Measurements from ENCODE around the gene HDAC4. TPM values are rescaled to one million over a fixed set of nuclear protein-coding genes. Genes with fewer than 3 reads are reported as not detected.

HDAC4 gene
- total RNA-seq, 2 donors from 2014 or later, result 8.1 to 20.1 TPM

DNA sequence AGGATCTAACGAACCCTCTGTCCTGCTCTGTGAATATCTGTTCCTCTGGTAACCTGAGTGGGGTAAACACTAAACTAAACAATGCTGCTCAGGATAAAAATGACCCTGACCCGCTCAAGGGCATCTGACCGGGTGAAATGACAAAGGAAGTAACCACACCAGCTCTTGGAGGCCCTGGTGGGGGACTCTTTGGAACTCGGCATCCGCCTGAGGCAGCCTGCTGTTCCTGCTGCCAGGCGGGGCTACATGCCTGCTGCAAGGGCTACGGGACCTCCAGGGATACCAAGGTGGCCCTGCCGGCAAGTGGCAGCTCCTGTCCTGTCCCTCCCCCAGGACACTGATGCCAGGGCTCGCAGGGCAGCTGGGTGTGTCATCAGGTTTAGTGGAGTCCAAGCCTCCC is 273.3 kb downstream of the HDAC4 start:
- no peaks in the 10 kb centered on the region for H3K9me3 ChIP-seq
- peaks cover 64% of the 10 kb centered on the region for H3K36me3 ChIP-seq
- no peaks in the 10 kb centered on the region for H3K27me3 ChIP-seq
- no peak overlapping the region for H3K4me3 ChIP-seq
- DNase-seq (ENCODE audit: low spot score), result no peak
- no peak for TF ChIP-seq CTCF (IDR thresholded peaks at IDR 0.05)
- H3K4me1 ChIP-seq, result peaks cover 0 to 20% of the 10 kb centered on the region in 2 donors
- no peak overlapping the region for H3K27ac ChIP-seq

- DNase-seq (ENCODE audit: low spot score), result no peak
Observed at GRCh38 chr2:239125726-239126675, 274.8 kb downstream of the HDAC4 start.

DNA sequence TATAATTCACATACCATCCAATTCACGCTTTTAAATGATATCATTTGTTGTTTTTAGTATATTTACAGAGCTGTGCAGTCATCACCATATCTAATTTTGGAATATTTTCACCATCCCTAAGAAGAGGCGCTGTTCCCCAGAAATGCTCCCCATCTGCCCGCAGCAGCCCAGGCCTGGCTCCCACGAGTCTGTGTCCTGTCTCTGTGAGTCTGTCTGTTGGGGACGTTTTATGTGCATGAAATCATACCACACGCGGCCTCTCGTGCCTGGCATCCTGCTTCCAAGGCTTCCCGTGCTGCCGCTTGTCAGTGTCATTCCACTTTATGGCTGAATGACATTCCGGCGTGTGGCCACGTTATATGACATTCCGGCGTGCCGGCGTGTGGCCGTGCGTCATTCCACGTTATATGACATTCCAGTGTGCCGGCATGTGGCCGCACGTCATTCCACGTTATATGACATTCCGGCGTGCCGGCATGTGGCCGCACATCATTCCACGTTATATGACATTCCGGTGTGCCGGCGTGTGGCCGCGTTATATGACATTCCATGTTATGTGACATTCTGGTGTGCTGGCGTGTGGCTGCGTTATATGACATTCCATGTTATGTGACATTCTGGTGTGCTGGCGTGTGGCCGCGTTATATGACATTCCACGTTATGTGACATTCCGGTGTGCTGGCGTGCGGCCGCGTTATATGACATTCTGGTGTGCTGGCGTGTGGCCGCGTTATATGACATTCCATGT is 276.5 kb downstream of the HDAC4 start:
- DNase-seq (ENCODE audit: low spot score), result no peak
- no peak for TF ChIP-seq CTCF (IDR thresholded peaks at IDR 0.05)
- Histone ChIP-seq H3K4me3 (no peak overlapping the region), H3K4me1 (peaks cover 0 to 26% of the 10 kb centered on the region in 2 donors), H3K27me3 (no peaks in the 10 kb centered on the region), H3K27ac (no peak overlapping the region), H3K36me3 (peaks cover 34% of the 10 kb centered on the region), H3K9me3 (no peaks in the 10 kb centered on the region)

More at GRCh38 chr2:239125726-239126675, 274.8 kb downstream of the HDAC4 start:
- no peak for TF ChIP-seq CTCF (IDR thresholded peaks at IDR 0.05)
- Histone ChIP-seq H3K27me3 (no peaks in the 10 kb centered on the region), H3K4me1 (peaks cover 0 to 31% of the 10 kb centered on the region in 2 donors), H3K36me3 (peaks cover 51% of the 10 kb centered on the region), H3K4me3 (no peak overlapping the region), H3K9me3 (no peaks in the 10 kb centered on the region), H3K27ac (no peak overlapping the region)

DNA sequence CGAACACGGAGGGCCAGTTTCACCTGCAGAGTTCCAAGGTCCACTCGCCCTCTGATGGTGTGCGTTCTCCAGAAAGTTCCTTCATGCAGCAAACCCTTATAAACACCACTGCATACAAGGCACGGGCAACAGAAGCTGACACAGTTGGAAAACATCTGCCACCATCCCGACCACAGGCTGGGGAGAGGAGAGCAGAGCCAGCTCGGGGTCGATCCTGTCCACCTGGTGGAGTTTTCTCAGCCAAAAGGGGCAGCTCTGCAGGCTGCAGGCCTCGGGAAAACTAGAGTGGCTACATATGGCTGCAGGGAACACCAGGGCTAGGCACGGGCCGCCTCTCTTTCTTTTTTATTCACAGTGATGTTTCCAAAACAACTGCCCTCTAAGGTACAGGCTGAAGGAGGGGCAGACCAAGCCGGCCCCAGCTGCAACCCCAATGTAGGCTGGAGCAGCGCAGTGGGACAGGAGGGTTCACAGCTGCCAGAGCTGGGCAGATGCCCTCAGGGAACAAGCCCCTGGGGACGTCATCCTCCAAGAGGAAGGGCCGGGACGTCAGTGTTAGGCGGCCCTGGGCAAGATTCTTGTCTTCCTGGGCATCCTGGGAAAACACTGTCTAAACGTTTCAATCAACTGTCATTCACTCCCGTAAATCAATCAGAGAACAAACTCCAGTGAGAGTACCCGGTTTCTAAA is 278.3 kb downstream of the HDAC4 start:
- H3K4me3 ChIP-seq, result no peak overlapping the region
- no peaks in the 10 kb centered on the region for H3K27me3 ChIP-seq
- peaks cover 31% of the 10 kb centered on the region for H3K36me3 ChIP-seq
- peaks cover 0 to 18% of the 10 kb centered on the region in 2 donors for H3K4me1 ChIP-seq
- no peak for DNase-seq (ENCODE audit: low spot score)
- no peak for TF ChIP-seq CTCF (IDR thresholded peaks at IDR 0.05)
- peak overlapping the region; percentile 45 to 55 for H3K27ac ChIP-seq
- no peaks in the 10 kb centered on the region for H3K9me3 ChIP-seq

- peaks cover 28% of the 10 kb centered on the region for H3K36me3 ChIP-seq
- peak overlapping the region; percentile 54 to 55 for H3K27ac ChIP-seq
- H3K9me3 ChIP-seq, result no peaks in the 10 kb centered on the region
- no peak for DNase-seq (ENCODE audit: low spot score)
- H3K27me3 ChIP-seq, result no peaks in the 10 kb centered on the region
- H3K4me3 ChIP-seq, result no peak overlapping the region
- peaks cover 0 to 16% of the 10 kb centered on the region in 2 donors for H3K4me1 ChIP-seq
- no peak for TF ChIP-seq CTCF (IDR thresholded peaks at IDR 0.05)
Observed at GRCh38 chr2:239121600-239122012, 279.2 kb downstream of the HDAC4 start.

Data from right atrium auricular region (tissue), 2 donors.